Activated CD4-positive, CD25-positive, alpha-beta regulatory T cell treated with anti-CD3 and anti-CD28 coated beads, Interleukin-2, amount 50 U/mL, for 16 hours (primary cell): ENCODE data around the gene E2F8.

Experiments used
- DNase-seq: peaks from one replicate; pipeline ENCODE4 v3.0.0-alpha.2; 2020; ENCODE audit warnings: low read depth, low spot score

E2F8 gene

DNA sequence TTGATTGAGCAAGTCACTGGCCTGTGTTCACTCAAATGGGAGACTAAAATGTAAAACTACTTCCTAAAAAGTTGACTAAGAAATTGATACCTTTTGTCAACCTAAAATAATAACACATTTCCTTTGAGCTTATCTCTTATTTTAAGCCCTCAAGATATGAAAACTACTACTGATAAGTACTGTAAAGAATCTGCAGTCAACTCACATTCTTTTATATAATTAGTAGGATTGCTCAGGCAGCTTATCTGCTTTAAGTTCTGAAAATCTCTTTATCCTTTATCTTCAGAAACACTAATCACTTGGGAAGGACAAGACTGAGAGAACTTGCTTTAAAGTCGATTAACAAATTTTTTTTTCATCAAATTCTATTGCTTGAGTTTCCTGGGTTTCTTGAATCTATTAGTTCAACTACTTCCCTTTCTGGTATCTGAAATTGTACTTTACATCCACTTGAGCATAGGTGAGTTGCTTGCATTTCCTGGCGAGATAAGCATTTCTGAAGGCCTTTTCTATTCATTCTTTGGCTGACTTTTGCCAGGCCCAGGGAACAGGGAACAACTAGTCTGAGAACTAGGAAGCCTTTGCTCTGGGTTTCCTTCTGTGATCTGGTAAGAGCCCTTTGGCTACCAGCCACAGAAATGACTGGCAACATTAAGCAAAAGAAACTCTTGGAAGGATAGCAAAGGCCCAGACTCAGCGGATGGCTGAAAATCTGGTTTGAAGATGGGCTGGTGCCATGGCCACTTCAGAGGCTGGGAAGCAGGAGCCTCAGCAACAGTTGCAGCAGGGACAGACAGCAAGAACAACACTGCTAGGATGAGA, 19.6 kb downstream of the E2F8 start:
- no peak for DNase-seq

DNA sequence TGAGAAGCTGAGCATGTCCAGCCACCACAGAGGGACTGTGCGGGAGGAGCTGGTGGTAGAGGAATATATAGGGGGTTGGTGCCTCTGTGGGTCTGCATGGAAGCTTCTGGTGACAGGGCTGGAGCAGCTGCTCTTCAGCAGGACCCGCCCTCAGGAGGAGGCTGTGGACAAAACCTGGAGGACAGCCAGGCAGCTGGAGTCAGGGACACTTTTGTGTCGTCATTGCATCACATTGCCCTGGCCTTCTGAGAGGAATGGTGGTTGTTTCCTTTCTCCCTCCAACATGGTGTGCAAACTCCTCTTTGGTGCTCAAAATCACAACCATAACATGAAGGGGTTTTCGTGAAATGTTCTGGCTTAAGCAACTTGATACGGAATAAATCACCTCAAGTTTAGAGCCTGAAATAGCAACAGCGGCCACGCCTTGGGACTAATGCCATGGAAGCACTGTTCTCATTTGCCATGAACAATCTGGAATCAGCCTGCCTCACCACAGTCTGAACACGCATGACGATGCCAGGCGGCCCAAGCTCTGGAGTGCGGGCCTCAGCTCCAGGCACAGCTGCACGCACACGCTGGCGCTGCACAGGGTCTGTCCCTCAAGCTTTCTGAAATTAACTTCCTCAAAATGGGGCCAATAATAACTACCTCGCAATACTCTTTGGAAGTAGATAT, 21.8 kb downstream of the E2F8 start:
- no peak for DNase-seq

DNA sequence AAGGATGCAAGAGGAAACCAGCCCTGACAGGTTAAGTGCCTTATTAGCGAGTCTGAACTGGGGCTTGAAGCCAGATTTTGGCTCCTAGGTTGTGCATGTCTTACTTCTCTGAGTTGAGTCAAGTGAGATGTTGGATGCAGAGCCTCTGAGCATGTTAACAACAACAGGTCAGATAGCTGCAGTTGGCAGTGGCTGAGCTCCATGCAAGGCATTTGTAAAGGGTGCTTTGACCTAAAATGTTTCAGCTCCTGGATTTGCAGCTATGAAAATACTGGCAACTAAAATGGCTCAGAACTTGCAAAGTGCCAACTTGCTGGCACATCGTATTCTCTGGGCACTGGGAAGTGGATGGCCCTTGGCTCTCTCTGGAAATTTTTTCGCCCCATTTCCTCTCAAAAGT, 22.5 kb downstream of the E2F8 start:
- DNase-seq = no peak

DNA sequence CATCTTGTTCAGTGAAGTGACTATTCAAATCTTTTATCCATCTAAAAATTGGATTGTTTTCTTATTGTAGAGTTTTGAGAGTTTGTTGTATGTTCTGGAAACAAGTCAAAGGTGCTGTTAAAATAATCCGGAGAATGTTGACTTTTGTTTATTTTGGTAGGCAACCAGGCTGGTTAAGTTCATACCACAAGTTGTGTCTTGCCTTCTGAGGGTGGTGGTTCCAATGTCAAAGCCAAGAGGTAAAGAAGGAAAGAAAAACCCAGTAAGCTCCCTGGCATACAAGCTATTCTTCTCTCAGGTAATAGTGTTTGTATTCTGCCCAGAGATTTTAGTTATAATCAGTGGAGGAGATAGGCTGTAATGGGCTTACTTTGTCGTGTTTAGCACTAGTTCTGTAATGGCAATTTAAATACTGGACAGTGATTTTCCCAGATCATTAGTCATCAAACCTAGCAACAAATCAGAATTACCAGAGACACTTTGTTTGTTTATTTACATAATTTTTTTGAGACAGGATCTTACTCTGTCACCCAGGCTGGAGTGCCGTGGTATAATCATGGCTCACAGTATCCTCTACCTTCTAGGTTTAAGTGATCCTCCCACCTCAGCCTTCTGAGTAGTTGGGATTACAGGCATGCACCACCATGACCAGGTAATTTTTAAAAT, 23.9 kb downstream of the E2F8 start:
- DNase-seq = no peak

DNA sequence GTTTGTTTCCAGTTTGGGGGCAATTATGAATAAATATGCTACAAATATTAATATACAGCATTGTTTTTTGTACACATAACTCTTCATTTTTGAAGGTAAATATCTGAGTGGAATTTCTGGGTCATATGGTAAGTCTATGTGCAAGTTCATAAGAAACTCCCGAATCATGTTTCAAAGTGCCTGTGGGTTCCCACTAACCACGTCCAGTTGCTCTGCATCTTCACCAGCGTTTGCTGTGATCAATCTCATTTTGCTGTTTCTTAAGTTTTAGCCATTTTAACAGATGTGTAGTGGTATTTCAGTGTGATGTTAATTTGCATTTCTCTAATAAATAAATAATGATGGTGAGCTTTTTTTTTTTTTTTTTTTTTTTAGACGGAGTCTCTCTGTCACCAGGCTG, 24.7 kb downstream of the E2F8 start:
- no peak for DNase-seq

DNA sequence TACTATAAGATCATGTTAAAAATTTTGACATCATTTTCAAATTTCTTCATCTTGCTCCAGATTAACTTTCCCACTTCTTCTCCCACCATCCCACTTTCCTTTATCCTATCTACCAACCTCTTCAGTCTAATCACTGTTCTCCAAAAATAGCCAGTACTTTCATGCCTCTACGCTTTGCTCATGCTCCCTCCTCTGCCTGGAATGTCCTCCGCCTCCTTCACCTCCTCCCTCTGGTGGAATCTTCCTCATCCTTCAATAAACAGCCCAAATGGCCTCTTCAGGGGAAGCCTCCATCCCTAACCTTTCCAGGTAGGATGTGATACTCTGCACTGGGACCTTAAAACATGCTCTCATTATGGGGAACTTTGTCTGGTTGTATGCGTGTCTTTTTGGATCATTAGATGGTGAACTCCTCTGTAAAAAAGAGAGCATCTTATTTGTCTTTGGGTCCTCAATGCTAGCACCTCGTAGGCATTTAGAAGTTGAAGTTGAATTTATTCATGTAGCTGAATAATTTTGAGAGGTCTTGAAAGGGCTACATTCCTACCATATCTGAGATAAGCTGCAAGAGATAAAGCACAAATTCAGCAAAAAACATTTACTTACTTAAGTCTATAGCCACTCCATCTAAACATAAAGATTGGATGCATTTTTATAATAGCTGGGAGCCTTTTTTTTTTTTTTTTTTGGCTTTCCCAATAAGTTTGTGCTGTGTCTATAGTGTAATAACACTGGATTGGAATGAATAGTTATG, 31.0 kb downstream of the E2F8 start:
- no peak for DNase-seq

DNA sequence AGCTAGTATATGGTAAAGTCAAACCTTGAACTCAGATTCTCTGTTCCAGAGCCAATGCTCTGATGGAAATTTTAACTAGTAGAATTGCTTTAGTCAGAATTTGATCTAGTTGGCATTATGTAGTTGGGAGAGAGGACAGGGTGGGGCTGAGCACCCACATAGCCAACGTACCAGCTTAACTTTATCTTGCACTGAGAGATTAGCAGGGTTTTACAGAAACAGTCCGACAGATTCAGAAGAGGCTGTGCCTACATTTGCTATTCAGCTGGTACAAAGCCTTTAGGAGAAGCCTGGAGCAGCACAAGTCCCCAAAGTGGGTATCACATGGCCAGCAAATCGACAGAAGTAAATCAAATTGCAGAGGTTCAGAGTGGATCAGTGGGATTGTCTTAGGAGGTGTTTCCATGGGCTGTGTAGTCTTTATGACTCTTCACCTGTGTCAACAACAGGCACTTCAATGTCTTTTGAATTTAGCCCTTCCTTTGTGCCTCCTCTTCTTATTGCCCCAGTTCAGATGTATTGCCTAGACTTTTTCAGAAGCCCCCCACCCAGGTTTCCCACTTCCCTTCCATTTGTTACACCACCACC, 31.7 kb downstream of the E2F8 start:
- no peak for DNase-seq

DNA sequence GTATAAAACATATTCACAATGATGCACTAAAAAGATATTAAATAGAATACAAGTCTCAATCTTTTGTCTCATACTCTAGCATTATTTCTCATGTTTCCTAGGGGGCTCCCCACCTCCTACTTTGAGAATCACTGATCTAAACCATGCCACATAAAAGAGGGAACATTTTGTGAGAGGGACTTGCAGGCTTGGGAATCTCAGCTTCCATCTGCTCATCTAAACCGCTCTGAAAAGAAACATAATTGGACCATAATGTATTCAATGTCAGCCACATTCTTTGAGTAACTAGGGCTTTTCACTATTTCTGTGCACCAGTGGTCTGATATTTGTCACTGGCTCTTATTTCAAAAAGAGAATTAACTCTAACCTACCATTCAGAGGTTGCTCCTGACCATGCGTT, 32.6 kb downstream of the E2F8 start:
- no peak for DNase-seq

DNA sequence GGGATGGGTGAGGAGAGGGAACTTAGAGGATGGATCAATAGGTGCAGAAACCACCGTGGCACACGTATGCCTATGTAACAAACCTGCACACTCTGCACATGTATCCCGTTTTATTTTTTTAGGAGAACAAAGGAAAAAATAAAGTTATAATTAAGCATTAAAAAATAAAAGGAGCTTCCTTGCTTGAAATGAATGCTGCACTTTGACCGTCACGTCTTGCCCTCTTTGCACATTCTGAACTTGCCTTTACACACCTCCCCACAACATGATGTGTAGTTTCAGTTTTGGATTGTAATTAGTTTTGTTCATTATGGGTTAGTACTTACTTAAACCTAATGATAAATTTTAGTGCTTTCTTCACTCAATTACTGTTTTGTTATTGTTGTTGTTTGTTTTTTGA, 35.9 kb downstream of the E2F8 start:
- no peak for DNase-seq

DNA sequence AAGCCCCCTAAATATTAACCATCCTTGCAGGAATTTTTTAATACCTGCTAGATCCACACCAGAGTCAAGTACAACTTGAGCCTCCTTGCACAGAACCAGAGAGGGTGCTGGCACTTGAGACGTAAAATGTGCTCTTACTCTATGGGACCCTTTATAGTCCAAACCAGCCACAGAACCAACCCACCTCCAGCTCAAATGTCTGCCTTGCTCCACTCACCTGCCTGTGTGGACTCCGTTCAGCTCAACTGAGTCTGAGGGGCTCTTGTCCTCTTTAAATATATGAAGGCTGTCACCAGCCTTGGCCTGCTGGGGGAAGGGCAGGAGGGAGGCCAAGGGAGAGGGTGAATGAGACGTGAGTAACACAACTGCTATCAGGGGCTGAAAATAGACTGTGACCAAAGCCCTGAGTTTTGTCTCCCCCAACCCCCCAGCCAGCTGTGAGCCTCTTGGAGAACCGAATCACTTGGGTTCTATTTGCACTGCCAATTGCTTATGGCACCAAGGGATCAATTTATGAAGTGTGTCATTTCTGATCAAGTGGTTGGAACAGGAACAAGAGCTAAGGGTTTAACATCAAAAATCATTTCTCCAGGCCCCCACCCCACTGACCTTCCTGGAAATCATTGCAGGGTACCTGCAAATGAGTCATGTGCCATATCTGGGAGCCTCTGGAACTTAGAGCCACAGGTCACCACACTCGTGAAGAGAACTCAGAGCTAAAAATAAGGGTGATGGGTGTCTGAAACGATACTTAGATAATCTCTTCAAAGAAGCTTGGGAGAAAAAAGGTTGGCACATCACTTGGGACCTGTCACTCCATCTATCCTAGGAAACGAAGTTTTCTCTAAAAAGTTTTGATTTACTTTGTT, 38.8 kb downstream of the E2F8 start, which contains the start of gene CSRP3:
Gene CSRP3, minus strand, starts transcription at position 247 of the 869 bp plus-strand sequence. CDS start 9,535 bp downstream, outside the sequence.
- DNase-seq = no peak

DNA sequence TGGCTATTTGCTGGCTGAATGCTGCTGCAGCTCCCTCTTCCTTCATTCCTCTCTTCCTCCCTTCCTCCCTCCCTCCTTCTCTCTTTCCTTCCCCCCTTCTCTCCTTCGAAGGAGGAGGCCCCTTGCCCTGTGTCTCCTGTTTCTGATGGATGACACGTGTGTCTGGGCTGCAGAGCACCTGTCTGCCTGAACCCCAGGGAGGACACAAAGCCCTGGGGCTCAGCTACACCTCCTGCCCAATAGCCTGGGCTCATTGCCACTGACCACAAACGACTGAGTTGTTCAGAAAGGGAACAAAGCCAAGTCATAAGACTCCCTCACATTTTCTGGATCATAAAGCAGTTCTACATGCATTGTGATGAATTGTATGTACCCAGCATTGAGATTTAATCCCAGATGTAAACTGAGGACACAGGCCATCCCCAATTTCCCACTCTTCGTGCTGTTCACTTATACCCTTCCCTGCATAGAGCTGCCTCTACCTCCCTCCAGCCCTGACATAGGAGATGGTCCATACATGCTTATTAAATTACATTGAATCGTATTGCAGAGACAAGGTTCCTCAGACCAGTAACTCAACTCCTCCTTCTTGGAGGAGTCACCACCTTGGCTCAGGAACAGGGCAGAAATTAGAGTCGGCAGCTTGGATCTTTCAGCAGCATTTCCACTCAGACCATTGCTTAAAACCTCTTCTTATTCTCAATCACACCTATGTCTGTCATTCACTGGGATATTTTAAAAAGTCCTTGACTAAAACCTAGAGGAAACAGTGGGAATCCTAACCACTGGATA, 40.1 kb downstream of the E2F8 start:
- DNase-seq = no peak

DNA sequence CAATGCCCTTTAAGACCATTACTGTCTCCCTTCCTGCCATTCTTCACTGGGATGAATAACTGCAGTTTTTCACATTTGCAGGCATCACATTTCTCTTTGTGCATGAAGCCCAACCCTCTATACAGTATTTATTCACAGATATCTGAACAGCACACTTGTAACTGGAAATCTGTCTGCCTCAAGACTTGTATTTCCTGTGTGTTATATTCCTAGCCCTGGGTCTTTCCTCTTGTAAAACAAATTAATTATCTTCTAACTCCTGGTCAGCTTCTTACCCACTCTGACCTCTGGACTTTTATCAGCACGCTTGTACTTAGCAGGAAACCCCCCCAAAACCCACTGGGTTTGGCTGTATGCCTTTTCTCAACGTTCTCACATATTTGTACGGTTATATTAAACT, 41.0 kb downstream of the E2F8 start:
- no peak for DNase-seq

DNA sequence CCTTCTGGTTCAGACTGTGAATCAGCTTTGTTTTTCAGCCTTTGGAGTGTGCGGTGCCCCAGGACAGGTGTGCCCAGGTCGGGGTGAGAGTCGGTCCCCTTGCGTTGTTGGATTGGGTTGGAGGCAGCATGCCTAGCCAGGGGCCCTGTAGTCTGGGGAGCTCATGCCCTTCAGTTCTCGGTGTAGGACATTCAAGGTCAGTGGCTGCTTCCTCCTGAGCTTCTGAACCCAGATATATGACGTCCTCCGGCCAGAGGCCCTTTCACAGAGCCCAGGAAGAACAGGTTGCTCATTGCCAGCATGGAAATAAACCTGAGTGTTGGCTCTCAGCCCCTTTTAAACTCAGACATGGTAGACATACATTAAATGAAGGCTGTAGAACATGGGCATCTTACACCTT, 41.7 kb downstream of the E2F8 start:
- DNase-seq = no peak

DNA sequence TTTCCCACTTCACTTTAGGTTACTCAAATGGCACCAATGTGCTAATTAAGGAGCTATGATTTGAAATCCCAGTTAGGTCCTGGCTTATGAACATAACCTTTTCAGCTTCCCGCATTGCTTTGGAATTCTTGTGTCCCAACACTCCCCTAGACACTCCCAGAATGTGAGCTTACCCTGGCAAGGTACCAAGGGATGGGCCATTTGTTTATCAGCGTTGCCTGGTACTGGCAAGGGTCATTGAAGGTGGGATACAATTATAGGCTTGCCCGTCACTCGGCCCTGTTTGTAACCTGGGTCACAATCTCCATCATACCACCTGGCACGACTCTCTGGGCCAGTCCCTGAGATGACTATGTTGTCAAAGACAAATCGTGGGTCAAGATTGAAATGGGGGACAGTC, 44.3 kb downstream of the E2F8 start:
- no peak for DNase-seq

DNA sequence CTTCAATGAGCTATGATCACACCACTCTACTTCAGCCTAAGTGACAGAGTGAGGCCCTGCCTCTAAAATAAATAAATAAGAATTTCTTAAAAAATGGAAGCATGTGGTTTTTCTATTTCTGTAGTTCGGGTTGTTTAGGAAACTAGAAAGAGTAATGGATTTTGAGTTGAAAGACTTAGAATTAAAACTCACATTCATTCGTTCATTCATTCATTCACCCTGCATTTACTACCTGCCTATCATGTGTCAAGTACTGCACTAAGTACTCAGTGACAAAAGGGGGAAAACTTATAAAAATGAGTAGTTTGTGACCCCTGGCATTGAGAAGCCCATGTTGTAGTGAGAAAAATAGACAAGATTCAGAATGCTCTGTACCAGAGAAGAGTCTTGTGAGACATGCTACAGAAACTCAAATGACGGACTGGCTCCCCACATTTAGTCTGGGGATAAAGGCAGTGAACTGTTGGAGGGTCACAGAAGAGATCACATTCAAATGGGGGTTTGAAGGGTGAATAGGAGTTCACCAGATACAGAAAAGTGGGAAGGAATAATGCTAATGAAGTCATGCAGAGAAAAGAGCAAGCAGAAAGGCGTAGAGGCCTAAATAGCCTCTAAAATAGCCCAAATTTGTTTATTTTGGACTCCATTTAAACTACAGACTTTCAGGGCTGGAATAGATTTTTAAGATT, 46.0 kb downstream of the E2F8 start:
- DNase-seq = no peak

DNA sequence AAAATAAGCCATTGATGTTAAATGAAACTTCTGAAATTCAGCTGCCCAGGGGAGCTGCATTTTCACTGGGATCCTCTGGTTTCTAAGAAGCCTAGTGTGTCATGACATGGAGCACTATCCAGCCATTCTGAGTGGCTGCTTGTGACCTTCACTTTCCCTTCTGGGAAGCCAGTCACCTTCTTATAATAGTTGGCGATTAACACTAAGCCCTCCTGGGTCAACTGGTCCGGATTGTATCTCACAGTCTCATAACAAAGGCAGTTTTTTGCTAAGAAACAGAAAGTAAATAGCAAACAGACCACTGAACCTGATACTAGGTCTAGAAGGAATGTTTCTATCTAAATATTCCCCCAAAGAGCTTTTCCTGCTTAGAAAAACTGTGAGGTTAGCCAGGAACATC, 46.8 kb downstream of the E2F8 start:
- no peak for DNase-seq

DNA sequence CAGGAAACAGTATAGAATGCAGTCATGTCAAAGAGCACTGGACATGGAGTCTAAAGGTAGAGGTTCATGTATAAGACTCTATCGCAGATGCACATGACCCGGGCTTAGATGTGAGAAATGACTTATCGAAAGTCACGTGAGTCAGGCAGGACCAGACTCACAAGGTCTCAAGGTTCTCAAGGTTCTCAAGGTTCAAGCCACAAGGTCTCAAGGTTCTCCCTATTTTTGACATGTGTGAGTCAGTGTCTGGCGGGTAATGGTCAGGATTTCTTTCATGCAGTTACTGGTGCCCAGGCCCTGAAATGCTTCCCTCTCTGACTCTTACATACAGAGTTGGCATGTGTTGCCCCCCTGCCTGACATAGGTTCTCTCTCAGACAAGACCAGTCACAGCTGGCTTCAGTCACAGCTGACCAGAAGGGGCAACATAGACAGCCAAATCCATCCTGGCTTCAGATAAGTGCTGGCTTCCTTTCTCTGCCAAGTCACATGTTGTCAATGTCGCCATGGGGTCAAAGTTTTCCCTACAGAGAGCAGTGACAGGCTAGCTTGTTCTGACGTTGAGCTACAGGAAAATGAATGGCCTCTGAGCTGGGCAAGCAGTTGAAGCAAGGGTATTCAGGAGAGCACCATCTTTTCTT, 49.1 kb downstream of the E2F8 start:
- no peak for DNase-seq

DNA sequence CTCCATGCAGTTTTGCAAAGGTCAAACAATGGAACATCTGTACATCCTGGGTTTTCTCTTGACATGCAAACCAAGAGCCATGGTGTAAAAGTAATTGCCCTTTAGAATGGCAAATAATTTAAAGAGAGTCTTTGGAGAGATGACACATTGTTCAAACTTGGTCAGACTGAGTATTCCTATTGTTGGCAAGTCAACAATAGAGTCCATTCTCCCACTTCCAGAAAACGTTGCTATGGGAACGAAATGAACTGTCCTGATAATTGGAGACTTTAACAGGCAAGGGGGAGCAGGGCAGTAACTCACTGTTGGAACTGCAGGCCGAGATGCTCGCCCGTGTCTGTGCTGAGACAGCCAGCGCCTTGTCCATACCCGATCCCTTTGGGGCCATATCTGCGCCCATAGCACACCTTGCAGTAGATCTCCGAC, 52.9 kb downstream of the E2F8 start:
- DNase-seq = no peak
